NOMO-1 (cell line): ENCODE results near the gene SLC2A3.
A peak's percentile ranks its signal among the peaks of the same experiment; 100 is the strongest.
"Not testable (repeated sequence)": the region's sequence is repeated elsewhere in the genome, so short reads cannot be mapped to it uniquely, and the experiment has no call there.

Experiments
- DNase-seq, 2 experiments: peaks; one replicate each; lab custom pipeline; 2025; ENCODE audit not compliant: unreplicated experiment in 2 of 2; lab: John Stamatoyannopoulos, UW

The SLC2A3 gene

DNA sequence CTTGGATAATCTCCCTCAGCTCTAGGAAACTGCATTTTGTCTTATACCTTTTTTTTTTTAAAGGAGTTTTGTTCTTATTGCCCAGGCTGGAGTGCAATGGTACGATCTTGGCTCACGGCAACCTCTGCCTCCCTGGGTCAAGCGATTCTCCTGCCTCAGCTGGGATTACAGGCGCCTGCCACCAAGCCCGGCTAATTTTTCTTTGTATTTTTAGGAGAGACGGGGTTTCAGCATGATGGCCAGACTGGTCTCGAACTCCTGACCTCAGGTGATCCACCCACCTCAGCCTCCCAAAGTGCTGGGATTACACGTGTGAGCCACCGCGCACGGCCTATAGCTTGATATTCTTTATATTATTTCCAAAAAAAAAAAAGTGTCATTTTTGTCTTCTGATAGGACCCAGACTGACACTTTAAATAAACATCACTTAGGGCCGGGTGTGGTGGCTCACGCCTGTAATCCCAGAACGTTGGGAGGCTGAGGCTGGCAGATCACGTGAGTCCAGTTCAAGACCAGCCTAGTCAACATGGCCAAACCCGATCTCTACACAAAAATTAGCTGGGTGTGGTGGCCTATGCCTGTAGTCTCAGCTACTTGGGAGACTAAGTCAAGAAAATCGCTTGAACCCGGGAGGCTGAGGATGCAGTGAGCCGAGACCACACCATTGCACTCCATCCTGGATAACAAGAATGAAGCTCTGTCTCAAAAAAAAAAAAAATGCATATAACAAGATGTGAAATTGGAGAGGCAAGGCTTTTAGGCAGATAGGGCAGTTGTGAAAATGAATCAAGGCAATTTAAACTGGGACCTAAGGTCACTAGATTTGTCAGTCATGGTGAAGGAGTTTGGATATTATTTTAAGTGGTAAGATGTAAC is 18.4 kb downstream of the SLC2A3 start:
- DNase-seq: no peak

DNA sequence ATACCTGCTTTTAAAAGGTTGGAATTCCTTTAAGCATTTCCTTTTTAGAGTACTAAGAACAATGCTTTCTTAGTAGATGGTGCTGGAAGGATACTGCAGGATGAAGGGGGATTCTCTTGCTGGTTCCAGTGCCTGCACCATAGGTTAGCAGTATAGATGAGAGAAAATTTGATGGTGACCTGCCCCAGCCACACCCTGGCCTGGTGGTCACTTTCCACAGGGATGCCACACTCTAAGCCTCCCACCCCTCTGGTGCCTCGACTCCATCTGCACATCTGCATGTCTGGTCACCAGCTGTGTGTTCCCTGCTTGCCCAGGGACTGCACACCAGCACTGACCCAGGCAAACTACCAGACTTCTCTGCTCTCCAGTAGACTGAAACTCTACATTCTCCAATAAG is 19.1 kb downstream of the SLC2A3 start:
- DNase-seq: no peak

DNA sequence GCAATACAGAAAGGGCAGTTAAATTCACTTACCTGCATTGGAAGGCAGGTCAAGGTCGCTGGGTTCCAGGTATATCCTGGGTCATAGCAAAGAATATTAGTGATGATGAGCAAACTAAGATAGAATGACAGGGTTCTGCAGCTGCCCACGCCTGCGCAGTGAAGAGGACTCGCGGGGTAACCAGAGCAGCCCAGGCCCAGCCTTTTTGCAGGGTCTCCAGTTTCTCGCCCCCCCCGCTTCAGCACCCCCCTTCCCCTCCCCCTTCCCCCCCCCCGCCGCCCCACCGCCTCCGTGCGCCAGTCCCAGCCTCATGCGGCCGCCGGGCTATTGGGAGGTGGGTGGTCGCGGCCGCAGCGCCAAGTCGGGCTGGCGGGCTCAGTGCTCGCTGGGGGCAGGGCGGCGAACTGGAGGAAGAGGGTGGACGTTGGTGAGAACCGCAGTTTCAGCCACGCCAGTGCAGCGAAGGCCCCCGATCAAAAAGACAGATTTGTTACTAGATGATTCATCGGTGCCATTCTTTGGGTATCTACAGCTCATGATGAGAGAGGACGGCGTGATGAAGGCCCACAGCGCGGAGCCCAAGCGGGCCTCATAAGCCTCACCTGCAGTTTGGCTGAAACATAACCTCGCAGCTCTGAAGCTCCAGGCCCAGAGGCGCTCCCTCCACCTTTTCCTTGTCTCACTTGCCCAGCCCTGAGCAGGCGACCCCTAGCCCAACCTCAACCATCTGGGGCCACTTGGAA is 20.2 kb downstream of the SLC2A3 start:
- no peak for DNase-seq

DNA sequence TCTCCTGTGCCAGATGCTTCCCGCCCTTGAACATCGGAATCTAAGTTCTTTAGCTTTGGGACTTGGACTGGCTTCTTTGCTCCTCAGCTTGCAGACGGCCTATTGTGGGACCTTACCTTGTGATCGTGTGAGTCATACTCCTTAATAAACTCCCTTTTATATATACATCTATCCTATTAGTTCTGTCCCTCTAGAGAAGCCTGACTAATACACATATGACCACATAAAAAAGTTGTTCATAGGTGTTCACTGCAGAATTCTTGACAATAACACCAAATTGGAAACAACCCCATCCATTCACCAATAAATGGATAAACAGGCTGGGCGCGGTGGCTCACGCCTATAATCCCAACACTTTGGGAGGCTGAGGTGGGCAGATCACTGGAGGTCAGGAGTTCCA is 25.9 kb downstream of the SLC2A3 start:
- not testable (repeated sequence) for DNase-seq

DNA sequence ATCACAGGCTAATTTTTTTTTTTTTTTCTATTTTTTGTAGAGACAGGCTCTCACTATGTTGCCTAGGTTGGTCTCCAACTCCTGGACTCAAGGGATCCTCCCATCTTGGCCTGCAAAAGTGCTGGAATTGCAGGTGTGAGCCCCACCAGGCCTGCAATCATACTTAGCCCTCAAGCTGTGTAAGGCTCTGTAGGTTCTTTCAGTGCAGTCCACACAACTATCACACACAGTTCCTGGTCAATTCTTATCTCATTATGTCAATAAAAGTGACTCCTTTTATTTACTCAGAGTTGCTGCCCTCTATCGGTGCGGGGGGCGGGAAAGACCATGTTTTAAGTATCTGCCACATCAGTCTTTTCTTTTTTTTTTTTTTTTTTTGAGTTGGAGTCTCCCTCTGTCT is 29.0 kb downstream of the SLC2A3 start:
- DNase-seq: peak; percentile 13 to 28

DNA sequence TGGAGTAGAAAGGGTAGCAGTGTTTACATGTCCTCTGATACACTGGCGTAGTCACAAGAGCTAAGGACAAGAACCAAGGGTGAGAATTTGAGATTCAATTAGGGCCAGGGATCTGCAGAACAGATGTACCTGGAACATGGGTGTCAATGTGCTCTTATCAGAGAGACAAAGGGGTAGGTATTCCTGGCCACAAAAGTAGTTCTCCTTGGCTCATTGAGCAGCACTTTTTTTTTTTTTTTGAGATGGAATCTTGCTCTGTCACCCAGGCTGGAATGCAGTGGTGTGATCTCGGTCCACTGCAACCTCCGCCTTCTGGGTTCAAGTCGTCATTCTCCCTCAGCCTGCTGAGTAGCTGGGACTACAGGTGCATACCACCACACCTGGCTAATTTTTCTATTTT is 29.7 kb downstream of the SLC2A3 start:
- not testable (repeated sequence) for DNase-seq

DNA sequence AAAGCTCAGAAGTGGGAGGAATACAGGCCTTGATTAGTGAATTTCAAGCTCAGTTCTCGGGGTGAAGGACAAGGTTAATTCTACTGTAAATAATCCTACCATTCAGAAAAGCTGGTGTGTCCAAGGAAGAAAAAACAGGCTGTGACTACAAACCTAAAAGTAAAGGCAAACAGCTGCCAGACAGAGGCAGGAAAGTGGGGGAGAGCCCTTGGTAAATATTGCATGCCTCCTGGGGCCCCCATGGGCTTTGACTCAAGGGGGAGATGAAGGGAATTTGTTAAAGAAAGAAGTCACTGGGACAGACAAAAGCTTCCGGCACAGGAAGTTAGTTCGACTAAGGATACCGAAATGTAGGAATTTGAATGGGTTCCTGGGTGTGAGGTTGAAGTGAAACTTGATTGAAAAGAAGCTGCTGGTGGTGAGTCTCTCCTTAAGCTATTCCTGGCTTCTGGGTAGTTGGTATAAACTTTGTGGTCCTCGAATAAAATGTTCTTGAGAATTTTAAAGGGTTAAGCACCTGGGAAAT is 30.3 kb downstream of the SLC2A3 start:
- not testable (repeated sequence) for DNase-seq

DNA sequence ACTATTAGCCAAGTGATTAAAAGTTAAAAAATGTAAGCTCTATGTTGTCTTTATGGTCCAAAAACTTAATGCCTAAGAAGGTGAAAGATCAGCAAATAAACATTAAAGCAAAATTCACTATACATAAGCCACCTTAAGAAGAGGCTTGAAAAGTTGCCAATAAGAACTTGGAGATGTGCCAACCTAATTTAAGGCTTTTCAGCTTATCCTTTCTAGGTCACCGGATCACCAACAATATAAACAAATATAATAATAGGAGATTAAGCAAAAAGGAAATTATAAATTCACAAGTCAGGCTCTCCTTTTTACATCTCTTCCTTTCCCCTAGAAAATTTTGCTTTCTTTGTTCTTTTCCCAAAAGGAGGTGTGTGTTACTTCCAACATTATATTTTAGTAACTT is 30.9 kb downstream of the SLC2A3 start:
- no peak for DNase-seq

DNA sequence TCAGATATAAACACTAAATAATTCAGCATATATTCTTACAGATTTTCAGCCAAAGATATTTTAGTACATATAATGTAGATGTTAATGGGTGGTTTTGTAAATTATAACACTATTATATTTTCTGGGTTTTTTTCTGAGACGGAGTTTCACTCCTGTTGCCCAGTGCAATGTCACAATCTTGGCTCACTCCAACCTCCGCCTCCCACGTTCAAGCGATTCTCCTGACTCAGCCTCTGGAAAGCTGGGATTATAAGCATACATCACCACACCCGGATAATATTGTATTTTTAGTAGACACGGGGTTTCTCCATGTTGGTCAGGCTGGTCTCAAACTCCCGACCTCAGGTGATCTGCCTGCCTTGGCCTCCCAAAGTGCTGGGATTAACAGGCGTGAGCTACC is 33.6 kb downstream of the SLC2A3 start:
- DNase-seq: not testable (repeated sequence)

DNA sequence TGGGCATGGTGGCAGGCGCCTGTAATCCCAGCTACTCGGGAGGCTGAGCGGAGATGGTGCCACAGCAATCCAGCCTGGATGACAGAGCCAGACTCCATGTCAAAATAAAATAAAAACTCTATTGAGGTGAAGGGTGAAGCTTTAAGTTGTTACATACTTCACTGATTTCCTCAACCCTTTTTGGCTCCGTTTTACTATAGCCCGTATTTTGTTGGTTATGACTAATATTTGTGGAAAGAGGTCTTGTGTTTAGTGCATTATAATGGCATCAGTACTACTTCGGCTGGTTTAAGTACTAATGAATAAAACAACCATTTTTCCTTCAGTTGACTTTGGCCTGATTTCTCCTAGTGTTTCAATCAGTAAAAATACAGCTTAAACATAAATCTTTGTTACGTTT is 36.2 kb downstream of the SLC2A3 start:
- no peak for DNase-seq

DNA sequence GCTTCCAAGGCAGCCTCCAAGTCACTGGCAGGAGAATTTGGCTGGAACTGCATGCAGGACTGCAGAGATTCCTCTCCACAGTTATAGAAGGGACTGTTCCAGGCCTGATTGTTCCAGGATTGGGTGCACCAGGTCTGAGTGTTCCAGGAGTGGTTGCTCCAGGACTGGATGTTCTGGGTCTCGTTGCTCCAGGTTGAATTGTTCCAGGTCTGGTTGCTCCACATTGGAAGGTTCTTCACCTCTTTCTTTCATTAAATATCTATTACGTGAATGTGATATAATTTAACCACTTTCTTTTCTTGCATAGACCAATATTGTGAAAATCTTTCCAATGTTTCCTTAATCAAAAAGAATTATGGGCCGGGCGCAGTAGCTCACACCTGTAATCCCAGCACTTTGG is 39.3 kb downstream of the SLC2A3 start:
- not testable (repeated sequence) for DNase-seq

DNA sequence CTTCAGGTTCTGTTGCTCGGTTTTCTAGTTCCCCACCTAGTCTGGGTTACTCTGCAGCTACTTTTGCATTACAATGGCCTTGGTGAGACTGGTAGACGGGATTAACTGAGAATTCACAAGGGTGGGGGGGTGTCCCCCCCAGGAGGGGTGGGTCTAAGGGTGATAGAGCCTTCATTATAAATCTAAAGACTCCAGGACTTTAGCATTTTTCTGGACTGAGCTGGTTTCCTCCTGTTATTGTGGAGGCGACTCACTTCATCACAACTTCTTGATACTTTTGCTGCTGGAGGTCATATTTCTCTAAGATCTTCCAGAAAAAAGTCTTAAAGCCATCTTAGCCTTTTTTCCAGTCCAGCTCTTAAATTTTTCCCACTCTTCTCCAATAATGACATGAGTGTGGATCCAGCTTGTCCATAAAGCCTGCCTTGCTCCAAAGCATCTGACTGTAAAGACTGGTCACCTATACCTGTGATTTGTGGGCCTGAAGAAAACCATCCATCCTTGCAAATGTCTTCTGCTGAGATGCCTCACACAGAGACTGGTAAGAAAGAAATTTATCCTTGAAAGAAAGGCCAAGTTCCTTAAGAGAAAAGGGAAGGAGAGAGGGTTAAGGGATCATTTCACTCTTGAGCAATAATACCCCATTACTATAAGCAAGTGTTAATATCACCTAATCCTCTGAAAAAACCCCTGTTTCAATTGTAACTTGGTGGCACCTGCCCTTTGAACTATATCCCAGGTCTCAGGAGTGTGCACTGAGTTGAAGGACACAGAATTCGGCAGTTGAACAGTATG is 43.6 kb downstream of the SLC2A3 start:
- no peak for DNase-seq

DNA sequence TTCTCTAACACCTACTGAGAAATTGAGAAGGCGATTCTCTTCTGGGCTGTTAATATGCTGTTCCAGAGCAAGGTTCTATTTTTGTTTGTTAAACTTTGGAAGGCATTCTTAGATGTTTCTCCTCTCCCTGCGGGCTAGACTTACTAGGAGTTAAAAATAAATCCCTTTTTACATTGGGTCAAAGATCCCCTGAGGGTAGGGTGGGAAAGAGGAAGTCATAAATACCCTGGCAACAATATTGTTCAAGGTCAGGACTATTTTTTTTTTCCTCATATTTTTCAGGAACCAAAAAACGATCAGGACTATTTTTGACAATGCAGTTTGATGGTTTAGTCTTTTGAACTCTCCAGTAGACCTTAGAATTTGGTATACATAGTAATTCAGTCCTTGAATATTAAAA is 51.3 kb downstream of the SLC2A3 start:
- DNase-seq: peak; percentile 45 to 72

DNA sequence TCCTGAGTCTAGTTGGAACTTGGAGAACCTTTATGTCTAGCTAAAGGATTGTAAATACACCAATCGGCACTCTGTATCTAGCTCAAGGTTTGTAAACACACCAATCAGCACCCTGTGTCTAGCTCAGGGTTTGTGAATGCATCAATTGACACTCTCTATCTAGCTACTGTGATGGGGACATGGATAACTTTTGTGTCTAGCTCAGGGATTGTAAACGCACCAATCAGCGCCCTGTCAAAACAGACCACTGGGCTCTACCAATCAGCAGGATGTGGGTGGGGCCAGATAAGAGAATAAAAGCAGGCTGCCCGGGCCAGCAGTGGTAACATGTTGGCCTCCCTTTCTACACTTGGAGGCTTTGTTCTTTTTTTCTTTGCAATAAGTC is 54.3 kb downstream of the SLC2A3 start:
- not testable (repeated sequence) for DNase-seq

DNA sequence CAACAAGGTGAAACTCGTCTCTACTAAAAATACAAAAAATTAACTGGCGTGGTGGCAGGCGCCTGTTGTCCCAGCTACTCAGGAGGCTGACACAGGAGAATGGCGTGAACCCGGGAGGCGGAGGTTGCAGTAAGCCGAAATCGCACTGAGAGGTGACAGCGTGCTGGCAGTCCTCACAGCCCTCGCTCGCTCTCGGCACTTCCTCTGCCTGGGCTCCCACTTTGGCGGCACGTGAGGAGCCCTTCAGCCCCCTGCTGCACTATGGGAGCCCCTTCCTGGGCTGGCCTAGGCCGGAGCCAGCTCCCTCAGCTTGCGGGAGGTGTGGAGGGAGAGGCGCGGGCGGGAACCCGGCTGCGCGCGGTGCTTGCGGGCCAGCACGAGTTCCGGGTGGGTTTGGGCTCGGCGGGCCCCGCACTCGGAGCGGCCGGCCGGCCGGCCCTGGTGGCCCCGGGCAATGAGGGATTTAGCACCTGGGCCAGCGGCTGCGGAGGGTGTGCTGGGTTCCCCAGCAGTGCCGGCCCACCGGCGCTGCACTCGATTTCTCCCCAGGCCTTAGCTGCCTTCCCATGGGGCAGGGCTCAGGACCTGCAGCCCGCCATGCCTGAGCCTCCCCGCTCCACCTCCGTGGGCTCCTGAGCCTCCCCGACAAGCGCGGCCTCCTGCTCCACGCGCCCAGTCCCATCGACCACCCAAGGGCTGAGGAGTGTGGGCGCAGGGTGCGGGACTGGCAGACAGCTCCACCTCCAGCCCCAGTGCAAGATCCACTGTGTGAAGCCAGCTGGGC is 54.8 kb downstream of the SLC2A3 start:
- not testable (repeated sequence) for DNase-seq

DNA sequence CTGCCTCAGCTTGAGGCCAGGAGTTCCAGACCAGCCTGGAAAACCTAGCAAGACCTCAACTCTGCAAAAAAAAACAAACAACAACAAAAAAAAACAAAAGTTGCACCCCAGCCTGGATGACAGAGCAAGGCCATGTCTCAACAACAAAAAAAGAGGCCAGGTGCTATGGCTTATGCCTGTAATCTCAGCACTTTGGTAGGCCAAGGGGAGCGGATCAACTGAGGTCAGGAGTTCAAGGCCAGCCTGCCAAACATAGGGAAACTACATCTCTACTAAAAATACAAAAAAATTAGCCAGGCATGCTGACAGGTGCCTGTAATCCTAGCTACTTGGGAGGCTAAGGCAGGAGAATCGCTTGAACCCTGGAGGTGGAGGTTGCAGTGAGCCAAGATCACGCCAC is 56.7 kb downstream of the SLC2A3 start:
- DNase-seq: no peak

DNA sequence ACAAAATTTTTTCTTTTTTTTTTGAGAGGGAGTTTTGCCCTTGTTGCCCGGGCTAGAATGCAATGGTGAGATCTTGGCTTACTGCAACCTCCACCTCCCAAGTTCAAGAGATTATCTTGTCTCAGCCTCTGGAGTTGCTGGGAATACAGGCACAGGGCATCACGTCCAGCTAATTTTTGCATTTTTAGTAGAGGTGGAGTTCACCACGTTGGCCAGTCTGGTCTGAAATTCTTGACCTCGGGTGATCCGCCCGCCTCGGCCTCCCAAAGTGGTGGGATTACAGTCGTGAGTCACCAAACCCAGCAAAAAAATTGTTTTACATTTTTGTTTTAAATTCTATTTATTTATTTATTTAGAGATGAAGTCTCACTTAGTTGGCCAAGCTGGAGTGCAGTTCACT is 58.6 kb downstream of the SLC2A3 start:
- DNase-seq: no peak

DNA sequence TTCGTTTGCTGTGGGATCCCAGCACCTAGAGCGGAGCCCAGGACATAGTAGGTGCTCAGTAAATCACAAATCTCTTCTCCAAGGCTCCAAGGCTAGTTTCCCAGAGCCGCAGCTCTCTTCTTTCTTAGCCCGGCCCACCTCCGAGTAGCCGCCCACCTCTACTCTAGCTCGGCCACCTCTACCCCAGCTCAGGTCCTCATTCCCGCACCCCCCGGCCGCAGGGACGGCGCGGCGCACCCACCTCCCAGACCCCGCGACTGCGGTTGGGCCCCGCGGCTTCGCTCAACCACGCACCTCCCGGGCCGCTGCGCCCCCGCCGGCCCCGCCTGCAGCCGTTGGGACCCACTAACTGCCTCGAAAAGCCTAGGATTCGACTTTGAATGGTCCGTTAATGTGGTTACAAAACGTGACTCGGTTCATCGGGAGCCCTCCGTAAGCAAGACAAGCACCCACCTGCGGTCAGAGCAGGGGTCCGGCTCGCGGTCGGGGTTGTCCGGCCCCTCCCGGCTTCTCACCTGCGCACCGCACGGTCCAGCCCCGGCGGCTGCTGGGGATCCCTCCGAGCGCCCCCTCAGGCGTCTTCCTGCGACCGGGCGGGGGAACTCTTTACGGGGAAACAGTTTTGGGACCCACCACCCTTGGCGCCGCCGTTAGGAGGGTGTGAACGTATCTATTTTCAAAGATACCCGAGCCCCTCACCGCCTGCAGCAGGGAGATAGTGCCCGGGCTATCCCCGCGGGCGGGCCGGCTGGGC is 63.2 kb downstream of the SLC2A3 start, which contains the start of gene SLC2A14:
Gene SLC2A14 (minus strand): TSS at position 350 of the 754 bp plus-strand sequence. CDS start 3,035 bp downstream, outside the sequence.
- no peak for DNase-seq

DNA sequence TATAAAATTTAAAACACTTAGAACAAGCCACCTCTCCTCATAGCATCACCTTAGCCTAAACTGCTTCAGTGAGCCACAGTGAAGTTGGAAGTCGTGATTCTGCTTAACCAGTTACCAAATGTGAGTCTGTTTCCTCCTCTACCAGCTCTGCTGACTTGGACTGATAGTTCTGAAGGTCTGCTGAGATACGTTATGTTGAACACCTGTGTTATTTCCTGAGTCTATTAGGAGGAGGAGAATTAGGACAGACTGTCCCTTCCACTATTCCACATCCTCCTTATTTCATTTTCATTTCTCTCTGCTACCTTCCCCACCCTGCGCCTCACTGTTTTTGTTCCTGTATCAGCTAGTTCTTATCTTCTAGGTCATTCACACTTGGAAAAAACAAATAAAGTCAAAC is 65.7 kb downstream of the SLC2A3 start:
- DNase-seq: no peak
